A549 (cell line): Measurements from ENCODE around the gene GALNT14.

Experiments used
- CBX2 ChIP-seq: fragments of 200-600 bp; sonication (generic); IDR thresholded peaks from 2 replicates; pipeline ENCODE4 v1.6.1; 2016; ENCODE audit warnings: low read depth, mild to moderate bottlenecking, borderline replicate concordance
- EP300 ChIP-seq, 2 experiments: fragments of >200 bp; sonication (Bioruptor Twin); formaldehyde crosslinking; IDR thresholded peaks; 2 replicates in 1 of 2; 3 replicates in 1 of 2; pipeline ENCODE4 v1.6.1; 2016 to 2017
- HDAC2 ChIP-seq: fragments of 200-600 bp; sonication (generic); IDR thresholded peaks from 2 replicates; pipeline ENCODE4 v1.6.1; 2016
- MAFK ChIP-seq: fragments of 450-650 bp; IDR thresholded peaks from 2 replicates; pipeline ENCODE4 v1.6.1; 2014; ENCODE audit not compliant: partially characterized antibody
- POLR2A ChIP-seq: IDR thresholded peaks from 2 replicates; pipeline ENCODE4 v1.6.1; 2012; ENCODE audit warnings: mild to moderate bottlenecking, low read length
- TF ChIP-seq, protein P1 (sequence below): fragments of >200 bp; sonication (Bioruptor Twin); formaldehyde crosslinking; IDR thresholded peaks from 3 replicates; pipeline ENCODE4 v1.5.1; 2016
- TF ChIP-seq, protein P2 (sequence below): fragments of 200-600 bp; sonication (generic); IDR thresholded peaks from 2 replicates; pipeline ENCODE4 v1.6.1; 2016; ENCODE audit warnings: antibody characterized with exemption, mild to moderate bottlenecking, moderate library complexity
- TF ChIP-seq, protein P3 (sequence below): fragments of 150-350 bp; IDR thresholded peaks from 2 replicates; pipeline ENCODE4 v1.6.1; 2014; ENCODE audit warnings: low read depth, mild to moderate bottlenecking, low read length

DNA sequence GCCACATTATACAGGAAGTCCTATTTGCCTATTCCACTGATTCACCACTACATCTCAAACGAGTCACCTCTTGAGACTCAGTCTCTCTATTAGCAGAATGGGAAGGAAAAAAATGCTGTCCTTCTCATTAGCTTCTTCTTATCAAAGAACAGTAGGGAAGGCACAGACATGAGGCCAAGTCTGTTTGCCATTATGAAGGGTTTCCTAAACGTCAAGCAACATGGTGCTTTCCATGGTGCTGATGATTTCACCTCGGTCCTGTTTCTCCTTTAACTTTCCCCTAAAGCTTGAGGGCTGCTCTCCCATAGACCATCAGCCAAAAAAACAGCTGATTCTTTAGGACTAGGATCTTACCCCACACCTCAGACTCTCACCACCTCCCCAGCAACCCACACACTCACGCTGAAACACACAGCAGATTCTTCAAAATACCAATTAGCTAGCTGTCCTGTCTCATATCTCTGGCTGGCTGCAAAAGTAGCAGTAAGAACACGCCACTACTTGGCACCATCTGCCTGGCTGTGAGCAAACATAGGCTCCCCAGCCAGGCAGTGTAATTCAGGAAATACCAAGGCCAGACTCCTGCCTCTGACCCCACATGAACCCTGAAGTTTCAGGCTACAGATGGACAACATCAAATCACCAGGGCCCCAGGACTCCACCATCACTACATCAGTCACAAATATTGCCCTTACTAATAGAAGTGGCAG is 30.5 kb downstream of the GALNT14 start:
- TF ChIP-seq MAFK (no peak), POLR2A (no peak), HDAC2 (no peak), EP300 (IDR thresholded peaks at IDR 0.05) (no peak), CBX2 (no peak)
- TF ChIP-seq, protein P1, sequence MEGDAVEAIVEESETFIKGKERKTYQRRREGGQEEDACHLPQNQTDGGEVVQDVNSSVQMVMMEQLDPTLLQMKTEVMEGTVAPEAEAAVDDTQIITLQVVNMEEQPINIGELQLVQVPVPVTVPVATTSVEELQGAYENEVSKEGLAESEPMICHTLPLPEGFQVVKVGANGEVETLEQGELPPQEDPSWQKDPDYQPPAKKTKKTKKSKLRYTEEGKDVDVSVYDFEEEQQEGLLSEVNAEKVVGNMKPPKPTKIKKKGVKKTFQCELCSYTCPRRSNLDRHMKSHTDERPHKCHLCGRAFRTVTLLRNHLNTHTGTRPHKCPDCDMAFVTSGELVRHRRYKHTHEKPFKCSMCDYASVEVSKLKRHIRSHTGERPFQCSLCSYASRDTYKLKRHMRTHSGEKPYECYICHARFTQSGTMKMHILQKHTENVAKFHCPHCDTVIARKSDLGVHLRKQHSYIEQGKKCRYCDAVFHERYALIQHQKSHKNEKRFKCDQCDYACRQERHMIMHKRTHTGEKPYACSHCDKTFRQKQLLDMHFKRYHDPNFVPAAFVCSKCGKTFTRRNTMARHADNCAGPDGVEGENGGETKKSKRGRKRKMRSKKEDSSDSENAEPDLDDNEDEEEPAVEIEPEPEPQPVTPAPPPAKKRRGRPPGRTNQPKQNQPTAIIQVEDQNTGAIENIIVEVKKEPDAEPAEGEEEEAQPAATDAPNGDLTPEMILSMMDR: no peak
- TF ChIP-seq, protein P2, sequence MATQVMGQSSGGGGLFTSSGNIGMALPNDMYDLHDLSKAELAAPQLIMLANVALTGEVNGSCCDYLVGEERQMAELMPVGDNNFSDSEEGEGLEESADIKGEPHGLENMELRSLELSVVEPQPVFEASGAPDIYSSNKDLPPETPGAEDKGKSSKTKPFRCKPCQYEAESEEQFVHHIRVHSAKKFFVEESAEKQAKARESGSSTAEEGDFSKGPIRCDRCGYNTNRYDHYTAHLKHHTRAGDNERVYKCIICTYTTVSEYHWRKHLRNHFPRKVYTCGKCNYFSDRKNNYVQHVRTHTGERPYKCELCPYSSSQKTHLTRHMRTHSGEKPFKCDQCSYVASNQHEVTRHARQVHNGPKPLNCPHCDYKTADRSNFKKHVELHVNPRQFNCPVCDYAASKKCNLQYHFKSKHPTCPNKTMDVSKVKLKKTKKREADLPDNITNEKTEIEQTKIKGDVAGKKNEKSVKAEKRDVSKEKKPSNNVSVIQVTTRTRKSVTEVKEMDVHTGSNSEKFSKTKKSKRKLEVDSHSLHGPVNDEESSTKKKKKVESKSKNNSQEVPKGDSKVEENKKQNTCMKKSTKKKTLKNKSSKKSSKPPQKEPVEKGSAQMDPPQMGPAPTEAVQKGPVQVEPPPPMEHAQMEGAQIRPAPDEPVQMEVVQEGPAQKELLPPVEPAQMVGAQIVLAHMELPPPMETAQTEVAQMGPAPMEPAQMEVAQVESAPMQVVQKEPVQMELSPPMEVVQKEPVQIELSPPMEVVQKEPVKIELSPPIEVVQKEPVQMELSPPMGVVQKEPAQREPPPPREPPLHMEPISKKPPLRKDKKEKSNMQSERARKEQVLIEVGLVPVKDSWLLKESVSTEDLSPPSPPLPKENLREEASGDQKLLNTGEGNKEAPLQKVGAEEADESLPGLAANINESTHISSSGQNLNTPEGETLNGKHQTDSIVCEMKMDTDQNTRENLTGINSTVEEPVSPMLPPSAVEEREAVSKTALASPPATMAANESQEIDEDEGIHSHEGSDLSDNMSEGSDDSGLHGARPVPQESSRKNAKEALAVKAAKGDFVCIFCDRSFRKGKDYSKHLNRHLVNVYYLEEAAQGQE: peak; percentile 90
- TF ChIP-seq, protein P3, sequence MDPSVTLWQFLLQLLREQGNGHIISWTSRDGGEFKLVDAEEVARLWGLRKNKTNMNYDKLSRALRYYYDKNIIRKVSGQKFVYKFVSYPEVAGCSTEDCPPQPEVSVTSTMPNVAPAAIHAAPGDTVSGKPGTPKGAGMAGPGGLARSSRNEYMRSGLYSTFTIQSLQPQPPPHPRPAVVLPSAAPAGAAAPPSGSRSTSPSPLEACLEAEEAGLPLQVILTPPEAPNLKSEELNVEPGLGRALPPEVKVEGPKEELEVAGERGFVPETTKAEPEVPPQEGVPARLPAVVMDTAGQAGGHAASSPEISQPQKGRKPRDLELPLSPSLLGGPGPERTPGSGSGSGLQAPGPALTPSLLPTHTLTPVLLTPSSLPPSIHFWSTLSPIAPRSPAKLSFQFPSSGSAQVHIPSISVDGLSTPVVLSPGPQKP: no peak
